OCI-LY7 (cell line): ENCODE results near the gene GOLGA6L10. TPM values are rescaled to one million over a fixed set of nuclear protein-coding genes. Genes with fewer than 3 reads are reported as not detected.

ENCODE experiments used
- BruUV-seq: library from RNA; stranded (reverse); fragments of 400-500 nt; replicated peaks from 2 replicates; lab custom pipeline; 2021; lab: Mats Ljungman, UMichigan
- CTCF ChIA-PET: fragments of 300-600 bp; sonication (Branson Sonifier 250); formaldehyde crosslinking; loops from one replicate; lab custom pipeline; 2022; ENCODE audit warnings: antibody characterized with exemption; ENCODE audit not compliant: unreplicated experiment; lab: Charles Lee
- POLR2A ChIA-PET: fragments of 300-600 bp; sonication (Branson Sonifier 250); formaldehyde crosslinking; loops from one replicate; lab custom pipeline; 2022; ENCODE audit warnings: antibody characterized with exemption; lab: Charles Lee
- DNase-seq: peaks from one replicate; pipeline ENCODE4 v3.0.0-alpha.2; 2015; ENCODE audit warnings: low spot score
- H2AFZ ChIP-seq: fragments of 200-600 bp; sonication (generic), shearing (Covaris generic); 2 replicates; pipeline ENCODE4 v1.6.1; 2014; ENCODE audit warnings: mild to moderate bottlenecking, antibody characterized with exemption, low read length, moderate library complexity
- H3K27ac ChIP-seq: fragments of 200-600 bp; sonication (generic); 2 replicates; pipeline ENCODE4 v1.5.1; 2014; ENCODE audit warnings: mixed run types, low read depth, mild to moderate bottlenecking, moderate library complexity, low read length, inconsistent platforms; ENCODE audit not compliant: poor library complexity, severe bottlenecking
- H3K36me3 ChIP-seq: fragments of 200-600 bp; sonication (generic); 2 replicates; pipeline ENCODE4 v1.6.1; 2014; ENCODE audit warnings: mild to moderate bottlenecking, antibody characterized with exemption, low read length, moderate library complexity, mixed read lengths; ENCODE audit not compliant: insufficient read depth
- H3K4me1 ChIP-seq: fragments of 200-600 bp; sonication (generic); 2 replicates; pipeline ENCODE4 v1.5.1; 2014; ENCODE audit warnings: mild to moderate bottlenecking, low read length; ENCODE audit not compliant: insufficient read depth, poor library complexity, severe bottlenecking
- H3K4me2 ChIP-seq: fragments of 200-600 bp; sonication (generic); 2 replicates; pipeline ENCODE4 v1.6.1; 2014; ENCODE audit warnings: mild to moderate bottlenecking, low read length
- H3K4me3 ChIP-seq: fragments of 200-600 bp; sonication (generic); 2 replicates; pipeline ENCODE4 v1.5.1; 2014; ENCODE audit warnings: mild to moderate bottlenecking, low read depth, low read length; ENCODE audit not compliant: poor library complexity, severe bottlenecking
- H3K79me2 ChIP-seq: fragments of 200-600 bp; sonication (generic); 2 replicates; pipeline ENCODE4 v1.6.1; 2016; ENCODE audit warnings: low read depth, mild to moderate bottlenecking, low read length, moderate library complexity, mixed read lengths; ENCODE audit not compliant: insufficient read depth
- H3K9me2 ChIP-seq: fragments of 200-600 bp; sonication (generic); 2 replicates; pipeline ENCODE4 v1.6.1; 2016; ENCODE audit warnings: mild to moderate bottlenecking, low read length, mixed read lengths; ENCODE audit not compliant: insufficient read depth
- H3K9me3 ChIP-seq: fragments of 200-600 bp; sonication (generic); 2 replicates; pipeline ENCODE4 v1.6.1; 2014; ENCODE audit warnings: mild to moderate bottlenecking, mixed run types, low read length, mixed read lengths
- H4K20me1 ChIP-seq: fragments of 200-600 bp; sonication (generic); 2 replicates; pipeline ENCODE4 v1.6.1; 2014; ENCODE audit warnings: mild to moderate bottlenecking, antibody characterized with exemption, low read length, moderate library complexity, mixed read lengths; ENCODE audit not compliant: insufficient read depth
- EZH2phosphoT487 ChIP-seq: fragments of 200-600 bp; sonication (generic); IDR thresholded peaks from 2 replicates; pipeline ENCODE4 v1.6.1; 2018; ENCODE audit warnings: low read depth, borderline replicate concordance, mild to moderate bottlenecking, mixed run types, antibody characterized with exemption, low read length, moderate library complexity, mixed read lengths
- intact Hi-C: fragments of 100-400 bp; cut with micrococcal nuclease; formaldehyde crosslinking; loops from one replicate; pipeline ENCODE4 v1.10.0; 2022; ENCODE audit not compliant: unreplicated experiment
- total RNA-seq, 2 experiments: library from RNA; depleted of rRNA in 1 of 2; stranded (reverse); fragments of >200 nt in 1 of 2; shearing (Covaris generic) in 1 of 2; gene quantifications; 2 replicates each; pipeline ENCODE4 v1.2.3, GENCODE V29; 2014 to 2022
- TF ChIP-seq, protein P1 (sequence below): fragments of 200-600 bp; sonication (generic); conservative IDR thresholded peaks from 2 replicates; pipeline ENCODE4 v1.5.1; 2014; ENCODE audit warnings: mild to moderate bottlenecking, antibody characterized with exemption, low read length, moderate library complexity, mixed read lengths

The GOLGA6L10 gene
- total RNA-seq, 2 experiments from 2014 or later = 0.49 TPM; not detected in 1

DNA sequence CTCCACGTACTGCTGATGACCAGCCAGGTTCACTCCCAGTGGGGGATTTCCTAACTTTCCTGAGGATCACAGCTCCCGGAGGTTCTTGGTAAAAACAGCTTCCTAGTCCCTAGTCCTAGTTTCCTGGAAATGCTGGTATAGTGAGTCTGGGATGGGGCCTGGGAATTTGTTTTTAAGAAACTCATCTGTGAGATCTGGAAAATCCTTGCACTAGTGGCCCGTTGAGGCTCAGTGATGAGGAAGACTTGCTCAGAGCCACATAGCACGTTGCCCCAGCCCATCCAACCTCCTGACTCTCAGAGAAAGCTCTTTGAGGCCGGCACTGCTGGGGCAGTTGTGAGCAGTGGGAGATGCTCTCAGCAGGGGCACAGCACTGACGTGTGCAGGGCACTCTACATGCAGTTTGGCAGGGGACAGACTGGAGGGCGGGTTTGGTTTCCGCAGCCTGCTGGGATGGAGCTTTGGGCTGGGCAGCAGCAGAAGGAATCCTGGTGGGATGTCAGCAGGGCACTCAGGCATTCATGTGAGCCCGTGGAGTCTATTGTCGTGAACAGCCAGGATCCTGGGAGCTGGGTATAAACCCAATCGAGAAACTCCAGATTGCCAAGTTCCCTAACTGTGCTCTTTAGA lies 55.1 kb downstream of the GOLGA6L10 start:
- Histone ChIP-seq H3K4me1 (no peaks in the 10 kb centered on the region), H3K4me2 (no peak overlapping the region), H4K20me1 (no peaks in the 10 kb centered on the region), H3K9me2 (no peaks in the 10 kb centered on the region), H3K36me3 (no peaks in the 10 kb centered on the region), H3K79me2 (no peaks in the 10 kb centered on the region), H3K9me3 (no peaks in the 10 kb centered on the region), H3K27ac (no peak overlapping the region), H3K4me3 (no peak overlapping the region), H2AFZ (no peak overlapping the region)
- TF ChIP-seq, protein P1, sequence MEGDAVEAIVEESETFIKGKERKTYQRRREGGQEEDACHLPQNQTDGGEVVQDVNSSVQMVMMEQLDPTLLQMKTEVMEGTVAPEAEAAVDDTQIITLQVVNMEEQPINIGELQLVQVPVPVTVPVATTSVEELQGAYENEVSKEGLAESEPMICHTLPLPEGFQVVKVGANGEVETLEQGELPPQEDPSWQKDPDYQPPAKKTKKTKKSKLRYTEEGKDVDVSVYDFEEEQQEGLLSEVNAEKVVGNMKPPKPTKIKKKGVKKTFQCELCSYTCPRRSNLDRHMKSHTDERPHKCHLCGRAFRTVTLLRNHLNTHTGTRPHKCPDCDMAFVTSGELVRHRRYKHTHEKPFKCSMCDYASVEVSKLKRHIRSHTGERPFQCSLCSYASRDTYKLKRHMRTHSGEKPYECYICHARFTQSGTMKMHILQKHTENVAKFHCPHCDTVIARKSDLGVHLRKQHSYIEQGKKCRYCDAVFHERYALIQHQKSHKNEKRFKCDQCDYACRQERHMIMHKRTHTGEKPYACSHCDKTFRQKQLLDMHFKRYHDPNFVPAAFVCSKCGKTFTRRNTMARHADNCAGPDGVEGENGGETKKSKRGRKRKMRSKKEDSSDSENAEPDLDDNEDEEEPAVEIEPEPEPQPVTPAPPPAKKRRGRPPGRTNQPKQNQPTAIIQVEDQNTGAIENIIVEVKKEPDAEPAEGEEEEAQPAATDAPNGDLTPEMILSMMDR = no peak
- TF ChIP-seq EZH2phosphoT487 = no peak
- POLR2A ChIA-PET = no interaction called here
- CTCF ChIA-PET = interaction anchor here (0.7 kb wide), 1 partner anchor 14 kb away, joined by 3 read pairs; no protein-coding TSS in a partner anchor
- no TSS peak for BruUV-seq
- DNase-seq = no peak
- intact Hi-C loops = no loop called here

DNA sequence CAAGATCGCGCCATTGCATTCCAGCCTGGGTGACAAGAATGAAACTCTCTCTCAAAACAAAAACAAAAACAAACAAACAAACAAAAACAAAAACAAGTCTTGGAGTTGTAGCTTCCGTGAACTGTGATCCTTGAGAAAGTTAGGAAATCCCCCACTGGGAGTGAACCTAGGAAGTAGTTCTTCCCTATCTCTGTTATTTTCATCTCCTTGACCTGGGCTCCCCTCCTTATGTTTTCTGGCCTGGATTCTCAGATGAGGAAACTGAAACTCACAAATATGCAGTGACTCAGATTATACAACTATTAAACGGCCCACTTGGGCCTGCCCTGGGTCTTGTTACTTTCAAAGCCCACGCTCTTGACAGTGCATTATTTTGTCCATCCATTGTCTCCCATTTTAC lies 57.0 kb downstream of the GOLGA6L10 start:
- Histone ChIP-seq H3K36me3 (no peaks in the 10 kb centered on the region), H3K4me2 (no peak overlapping the region), H3K9me2 (no peaks in the 10 kb centered on the region), H3K4me3 (no peak overlapping the region), H3K4me1 (no peaks in the 10 kb centered on the region), H4K20me1 (no peaks in the 10 kb centered on the region), H3K9me3 (no peaks in the 10 kb centered on the region), H3K27ac (no peak overlapping the region), H2AFZ (no peak overlapping the region), H3K79me2 (no peaks in the 10 kb centered on the region)
- intact Hi-C loops = no loop called here
- DNase-seq = no peak
- TF ChIP-seq, protein P1 = no peak
- no peak for TF ChIP-seq EZH2phosphoT487
- no TSS peak for BruUV-seq
- CTCF ChIA-PET = no interaction called here
- POLR2A ChIA-PET = no interaction called here

Other genes starting within 250 kb of the GOLGA6L10 start
- 25.7 and 34.5 TPM in 2 replicates for gene EFL1, start 86.7 kb downstream of the GOLGA6L10 start, total RNA-seq (2014; rRNA removed; shearing (Covaris generic))
- 25.1 and 27.4 TPM in 2 replicates for gene EFL1, start 86.7 kb downstream of the GOLGA6L10 start, total RNA-seq (2022)
- gene SAXO2, start 86.7 kb downstream of the GOLGA6L10 start, total RNA-seq (2014; rRNA removed; shearing (Covaris generic)) = 1.9 and 2.3 TPM in 2 replicates
- 6.5 and 6.6 TPM in 2 replicates for gene SAXO2, start 86.7 kb downstream of the GOLGA6L10 start, total RNA-seq (2022)
- 4.8 and 7.7 TPM in 2 replicates for gene GOLGA6L9, start 80.3 kb upstream of the GOLGA6L10 start, total RNA-seq (2014; rRNA removed; shearing (Covaris generic))
- gene GOLGA6L9, start 80.3 kb upstream of the GOLGA6L10 start, total RNA-seq (2022) = 7.4 TPM in 2 replicates
- 3,737 and 4,080 TPM in 2 replicates for gene RPS17, start 191.0 kb upstream of the GOLGA6L10 start, total RNA-seq (2014; rRNA removed; shearing (Covaris generic))
- gene RPS17, start 191.0 kb upstream of the GOLGA6L10 start, total RNA-seq (2022) = 2,562 and 2,567 TPM in 2 replicates